NCI-H69 (cell line): Measurements from ENCODE around the gene KIF3A.

Experiments
- DNase-seq: peaks from one replicate; lab custom pipeline; 2025; lab: John Stamatoyannopoulos, UW

KIF3A gene

GRCh38 chr5:132770476-132771159 lies 33.3 kb upstream of the KIF3A start:
- DNase-seq: no peak

GRCh38 chr5:132768485-132768868 lies 31.1 kb upstream of the KIF3A start:
- no peak for DNase-seq

GRCh38 chr5:132767150-132767549 lies 29.8 kb upstream of the KIF3A start:
- no peak for DNase-seq

- DNase-seq: no peak
Observed at GRCh38 chr5:132766806-132767055, 29.4 kb upstream of the KIF3A start.

- DNase-seq: no peak
Observed at GRCh38 chr5:132766020-132766805, 28.9 kb upstream of the KIF3A start.

- no peak for DNase-seq
Observed at GRCh38 chr5:132765311-132766019, 28.1 kb upstream of the KIF3A start.

- DNase-seq: no peak
Observed at GRCh38 chr5:132764671-132765238, 27.4 kb upstream of the KIF3A start.

- no peak for DNase-seq
Observed at GRCh38 chr5:132764051-132764450, 26.7 kb upstream of the KIF3A start.

- DNase-seq: no peak
Observed at GRCh38 chr5:132763181-132764036, 26.1 kb upstream of the KIF3A start.

- DNase-seq: no peak
Observed at GRCh38 chr5:132762246-132763000, 25.1 kb upstream of the KIF3A start.

- no peak for DNase-seq
Observed at GRCh38 chr5:132761321-132762240, 24.2 kb upstream of the KIF3A start.

- DNase-seq: no peak
Observed at GRCh38 chr5:132760601-132761317, 23.4 kb upstream of the KIF3A start.

GRCh38 chr5:132760049-132760420 lies 22.7 kb upstream of the KIF3A start:
- no peak for DNase-seq

- no peak for DNase-seq
Observed at GRCh38 chr5:132759114-132760048, 22.0 kb upstream of the KIF3A start.

GRCh38 chr5:132758451-132758850 lies 21.1 kb upstream of the KIF3A start:
- no peak for DNase-seq

- no peak for DNase-seq
Observed at GRCh38 chr5:132756542-132756941, 19.2 kb upstream of the KIF3A start.

GRCh38 chr5:132754947-132755346 lies 17.6 kb upstream of the KIF3A start:
- DNase-seq: peak; percentile 66

- DNase-seq: no peak
Observed at GRCh38 chr5:132754111-132754510, 16.8 kb upstream of the KIF3A start.
